GM18861 (cell line): ENCODE data around the gene TSNAXIP1.

Experiments used
- ATAC-seq: cut with Tn5 transposase; IDR thresholded peaks from one replicate; pipeline ENCODE4 v1.9.1; 2021; ENCODE audit not compliant: unreplicated experiment

The TSNAXIP1 gene, protein sequence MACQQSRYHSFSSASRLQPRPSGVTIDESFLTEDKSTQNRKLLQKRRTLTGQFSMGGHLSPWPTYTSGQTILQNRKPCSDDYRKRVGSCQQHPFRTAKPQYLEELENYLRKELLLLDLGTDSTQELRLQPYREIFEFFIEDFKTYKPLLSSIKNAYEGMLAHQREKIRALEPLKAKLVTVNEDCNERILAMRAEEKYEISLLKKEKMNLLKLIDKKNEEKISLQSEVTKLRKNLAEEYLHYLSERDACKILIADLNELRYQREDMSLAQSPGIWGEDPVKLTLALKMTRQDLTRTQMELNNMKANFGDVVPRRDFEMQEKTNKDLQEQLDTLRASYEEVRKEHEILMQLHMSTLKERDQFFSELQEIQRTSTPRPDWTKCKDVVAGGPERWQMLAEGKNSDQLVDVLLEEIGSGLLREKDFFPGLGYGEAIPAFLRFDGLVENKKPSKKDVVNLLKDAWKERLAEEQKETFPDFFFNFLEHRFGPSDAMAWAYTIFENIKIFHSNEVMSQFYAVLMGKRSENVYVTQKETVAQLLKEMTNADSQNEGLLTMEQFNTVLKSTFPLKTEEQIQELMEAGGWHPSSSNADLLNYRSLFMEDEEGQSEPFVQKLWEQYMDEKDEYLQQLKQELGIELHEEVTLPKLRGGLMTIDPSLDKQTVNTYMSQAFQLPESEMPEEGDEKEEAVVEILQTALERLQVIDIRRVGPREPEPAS

GRCh38 chr16:67806428-67807147 lies at the start of gene TSNAXIP1, which contains the start of gene RANBP10:
TSNAXIP1 (plus strand) TSS chr16:67806889; CDS start chr16:67807150, 261 bp downstream.
RANBP10 (minus strand) TSS chr16:67806560; CDS start chr16:67806536, 24 bp downstream.
- peak; percentile 90 for ATAC-seq

DNA sequence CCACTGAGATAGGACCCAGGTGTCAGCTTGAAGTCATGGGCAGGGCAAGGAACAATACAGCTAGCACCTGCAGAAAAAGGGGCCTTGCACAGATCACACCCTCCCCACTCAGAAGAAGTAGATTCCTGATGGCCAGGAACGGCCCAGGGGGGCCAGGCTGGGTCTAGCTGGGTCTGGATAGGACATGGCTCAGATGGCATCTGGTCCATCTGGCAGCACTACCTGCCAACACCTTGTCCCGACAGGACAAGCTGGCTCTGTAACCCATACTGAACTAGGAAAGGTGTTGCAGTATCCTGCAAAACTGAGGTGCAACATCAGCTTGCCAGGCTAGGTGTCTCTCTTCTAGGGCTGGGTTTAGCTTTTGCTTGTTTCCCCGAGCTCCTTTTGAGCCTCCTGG lies 48.7 kb upstream of the TSNAXIP1 start:
- no peak for ATAC-seq

GRCh38 chr16:67758966-67759365 lies 47.7 kb upstream of the TSNAXIP1 start:
- ATAC-seq = no peak

- ATAC-seq = no peak
Observed at GRCh38 chr16:67760206-67760955, 46.3 kb upstream of the TSNAXIP1 start.

GRCh38 chr16:67760956-67761230 lies 45.8 kb upstream of the TSNAXIP1 start:
- ATAC-seq = no peak

DNA sequence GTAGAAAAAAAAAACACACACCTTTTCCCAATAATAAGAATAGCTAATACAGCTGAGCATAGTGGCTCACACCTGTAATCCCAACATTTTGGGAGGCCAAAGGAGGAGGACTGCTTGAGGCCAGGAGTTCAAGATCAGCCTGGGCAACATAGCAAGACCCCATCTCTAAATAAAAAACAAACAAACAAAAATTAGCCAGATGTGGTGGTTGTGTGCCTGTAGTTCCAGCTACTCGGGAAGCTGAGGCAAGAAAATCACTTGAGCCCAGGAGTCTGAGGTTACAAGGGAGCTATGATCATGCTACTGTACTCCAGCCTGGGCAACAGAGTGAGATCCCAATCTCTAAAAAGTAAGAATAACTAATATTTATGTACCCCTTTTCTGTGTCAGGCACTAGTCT lies 44.8 kb upstream of the TSNAXIP1 start:
- no peak for ATAC-seq

GRCh38 chr16:67762385-67762784 lies 44.3 kb upstream of the TSNAXIP1 start:
- ATAC-seq = no peak

GRCh38 chr16:67763066-67763465 lies 43.6 kb upstream of the TSNAXIP1 start:
- no peak for ATAC-seq

- no peak for ATAC-seq
Observed at GRCh38 chr16:67764158-67764667, 42.5 kb upstream of the TSNAXIP1 start.

GRCh38 chr16:67766291-67766690 lies 40.4 kb upstream of the TSNAXIP1 start:
- no peak for ATAC-seq

DNA sequence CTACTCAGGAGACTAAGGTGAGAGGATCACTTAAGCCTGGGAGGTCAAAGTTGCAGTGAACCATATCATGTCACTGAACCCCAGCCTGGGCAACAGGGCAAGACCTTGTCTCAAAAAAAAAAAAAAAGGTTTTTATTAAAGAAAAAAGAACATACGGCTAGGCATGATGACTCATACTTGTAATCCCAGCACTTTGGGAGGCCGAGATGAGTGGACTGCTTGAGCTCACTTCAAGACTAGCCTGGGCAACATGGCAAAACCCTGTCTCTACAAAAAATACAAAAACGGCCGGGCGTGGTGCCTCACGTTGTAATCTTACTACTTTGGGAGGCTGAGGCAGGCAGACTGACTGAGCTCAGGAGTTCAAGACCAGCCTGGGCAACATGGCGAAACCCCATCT lies 38.7 kb upstream of the TSNAXIP1 start:
- ATAC-seq = no peak

- ATAC-seq = no peak
Observed at GRCh38 chr16:67770346-67770991, 36.2 kb upstream of the TSNAXIP1 start.

GRCh38 chr16:67773099-67773498 lies 33.6 kb upstream of the TSNAXIP1 start:
- no peak for ATAC-seq

GRCh38 chr16:67773569-67774456 lies 32.9 kb upstream of the TSNAXIP1 start:
- no peak for ATAC-seq

GRCh38 chr16:67774457-67774853 lies 32.2 kb upstream of the TSNAXIP1 start:
- ATAC-seq = no peak

GRCh38 chr16:67775273-67775672 lies 31.4 kb upstream of the TSNAXIP1 start:
- no peak for ATAC-seq

DNA sequence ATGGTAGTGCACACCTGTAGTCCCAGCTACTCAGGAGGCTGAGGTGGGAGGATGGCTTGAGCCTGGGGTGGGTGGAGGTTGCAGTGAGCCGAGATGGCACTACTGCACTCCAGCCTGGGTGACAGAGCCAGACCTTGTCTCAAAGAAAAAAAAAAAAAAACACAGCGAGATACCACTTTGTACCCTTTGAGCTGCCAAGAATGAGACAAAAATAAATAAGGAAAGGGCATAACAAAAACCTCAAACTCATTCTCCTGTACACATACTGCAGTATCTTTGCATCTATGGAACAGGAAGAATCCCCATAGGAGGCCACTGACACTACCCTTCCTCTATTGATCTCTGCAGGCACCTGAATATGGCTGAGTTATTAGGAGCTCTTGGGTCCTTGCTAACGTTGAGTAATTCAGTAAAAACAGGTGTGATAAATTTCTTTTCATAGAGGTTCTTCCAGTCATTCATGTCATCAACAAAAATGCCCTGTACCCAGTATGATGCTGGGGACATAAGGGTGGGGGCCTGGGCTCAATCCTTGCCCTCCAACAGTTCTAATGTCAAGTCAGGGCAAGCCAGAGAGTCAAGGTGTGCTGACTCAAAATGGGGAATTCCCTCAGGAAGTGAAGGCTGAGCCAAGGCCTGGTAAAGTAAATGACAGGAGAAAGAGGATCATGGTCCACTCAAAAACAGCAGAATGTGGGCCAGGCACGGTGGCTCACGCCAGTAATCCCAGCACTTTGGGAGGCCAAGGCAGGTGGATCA lies 27.3 kb upstream of the TSNAXIP1 start:
- no peak for ATAC-seq

- ATAC-seq = no peak
Observed at GRCh38 chr16:67780847-67781564, 25.7 kb upstream of the TSNAXIP1 start.
